Embryonic facial prominence (tissue), 1 donor: ENCODE data around the gene PRKCH.
A peak's percentile ranks its signal among the peaks of the same experiment; 100 is the strongest.

Experiments used
- DNase-seq: peaks from one replicate; pipeline ENCODE4 v3.0.0-alpha.2; 2016; ENCODE audit errors: extremely low spot score

PRKCH gene

DNA sequence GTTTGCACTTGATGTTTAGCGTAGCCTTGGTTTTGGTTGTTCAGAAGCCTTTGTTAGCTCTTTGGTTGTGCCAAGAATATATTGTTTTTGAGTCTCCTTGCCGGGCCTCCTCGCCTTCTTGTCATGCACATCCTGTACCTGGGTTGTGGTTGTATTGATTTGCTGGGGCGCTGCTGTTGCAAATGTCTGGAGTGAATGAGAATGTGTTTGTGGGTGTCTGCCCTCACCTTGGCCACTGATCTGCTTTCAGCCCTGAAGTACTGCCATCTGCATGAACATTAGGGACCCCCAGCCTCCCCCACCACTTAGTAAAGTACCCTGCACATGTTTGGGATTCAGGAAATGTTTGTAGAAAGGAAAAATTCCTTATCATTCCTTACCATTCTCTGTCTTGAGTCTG is 16.5 kb downstream of the PRKCH start:
- no peak for DNase-seq

GRCh38 chr14:61338457-61338856 is 17.1 kb downstream of the PRKCH start:
- no peak for DNase-seq

DNA sequence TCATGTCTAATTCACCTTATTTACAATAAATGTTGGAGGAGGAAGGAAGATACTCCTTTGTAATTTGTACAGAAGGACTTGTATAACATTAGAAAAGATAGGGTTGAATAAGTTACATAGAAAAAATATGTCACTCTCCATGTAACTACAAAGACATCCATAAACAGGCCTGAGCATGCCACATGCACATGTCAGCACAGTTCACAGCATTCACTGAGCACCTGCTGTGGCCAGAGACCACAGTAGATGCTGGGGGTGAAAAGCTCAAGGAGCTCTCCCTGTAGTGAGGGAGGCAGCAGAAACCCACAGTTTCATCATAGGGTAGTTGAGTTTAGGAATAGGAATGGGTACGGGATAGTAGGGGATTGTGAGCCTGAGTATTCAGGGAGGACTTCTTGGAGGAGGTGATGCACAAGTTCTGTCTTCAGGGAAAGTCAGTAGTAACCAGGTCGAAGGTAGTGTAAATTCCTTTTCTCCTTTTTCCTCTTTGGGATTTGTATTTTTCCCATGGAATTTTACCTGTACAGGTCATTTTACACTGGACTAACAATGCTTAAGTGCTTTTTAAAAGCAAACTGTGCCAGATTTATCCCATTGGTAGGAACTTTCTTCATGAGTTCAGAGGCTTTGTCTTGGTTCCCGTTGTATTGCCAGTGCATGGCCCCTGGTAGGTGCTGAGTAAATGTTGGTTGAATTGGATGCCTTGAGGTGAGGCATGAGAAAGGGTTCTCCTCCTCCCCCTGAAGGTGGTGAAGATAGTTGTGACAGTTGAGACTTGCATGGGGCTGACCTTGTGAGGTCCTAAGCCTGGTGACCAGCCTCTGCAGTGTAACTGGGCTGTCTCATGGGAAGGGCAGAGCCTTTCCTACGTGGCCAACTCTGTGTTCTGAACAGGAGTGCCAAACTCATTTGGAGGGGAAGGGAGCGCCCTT is 20.2 kb downstream of the PRKCH start:
- no peak for DNase-seq

- no peak for DNase-seq
These were observed 21.1 kb downstream of the PRKCH start for GRCh38 chr14:61342486-61342885.

- DNase-seq = no peak
These were observed 21.6 kb downstream of the PRKCH start for GRCh38 chr14:61342932-61343331.

GRCh38 chr14:61343471-61343870 is 22.1 kb downstream of the PRKCH start:
- no peak for DNase-seq

DNA sequence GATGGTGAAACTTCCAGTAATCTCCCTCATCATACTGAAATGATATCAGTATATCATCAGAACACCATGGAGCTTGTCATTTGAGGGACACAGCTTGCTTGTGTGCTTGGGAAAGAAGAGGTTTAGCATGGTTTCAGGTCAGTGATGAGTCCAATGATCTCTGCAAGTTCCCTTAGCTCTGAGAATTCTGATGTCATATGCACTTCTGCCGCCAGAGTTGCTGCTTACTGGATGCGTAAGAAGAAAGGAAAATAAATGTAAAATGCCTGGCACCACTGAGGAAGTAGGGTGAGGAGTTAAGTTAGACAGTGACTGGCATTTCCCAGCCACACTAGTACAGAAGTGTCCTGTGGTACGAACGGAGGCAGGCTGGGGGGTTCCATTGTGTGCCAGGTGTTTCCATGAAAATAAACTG is 22.6 kb downstream of the PRKCH start:
- DNase-seq = no peak

- DNase-seq = no peak
These were observed 23.2 kb downstream of the PRKCH start for GRCh38 chr14:61344437-61345150.

- no peak for DNase-seq
These were observed 23.7 kb downstream of the PRKCH start for GRCh38 chr14:61345151-61345482.

GRCh38 chr14:61346221-61346620 is 24.8 kb downstream of the PRKCH start:
- no peak for DNase-seq

DNA sequence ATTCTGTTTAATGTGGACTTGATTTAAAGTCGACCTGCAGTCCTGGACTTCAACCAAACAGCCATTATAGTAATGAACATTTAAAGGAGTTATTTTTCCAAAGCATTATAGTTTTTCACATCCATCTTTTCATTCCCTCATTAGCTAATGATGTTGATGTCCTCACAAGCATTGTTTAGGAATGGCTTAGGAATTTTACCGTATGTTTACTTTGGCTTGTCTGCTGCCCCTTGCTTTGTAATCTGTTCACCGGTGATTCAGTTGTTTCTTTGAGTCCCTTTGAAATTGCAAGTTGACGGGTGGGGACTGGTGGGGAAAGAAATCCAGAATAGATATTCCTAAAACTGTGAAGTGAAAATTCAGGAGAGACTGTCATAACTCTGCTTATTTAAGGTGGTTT is 25.4 kb downstream of the PRKCH start:
- no peak for DNase-seq

- no peak for DNase-seq
These were observed 26.6 kb downstream of the PRKCH start for GRCh38 chr14:61347826-61348443.

DNA sequence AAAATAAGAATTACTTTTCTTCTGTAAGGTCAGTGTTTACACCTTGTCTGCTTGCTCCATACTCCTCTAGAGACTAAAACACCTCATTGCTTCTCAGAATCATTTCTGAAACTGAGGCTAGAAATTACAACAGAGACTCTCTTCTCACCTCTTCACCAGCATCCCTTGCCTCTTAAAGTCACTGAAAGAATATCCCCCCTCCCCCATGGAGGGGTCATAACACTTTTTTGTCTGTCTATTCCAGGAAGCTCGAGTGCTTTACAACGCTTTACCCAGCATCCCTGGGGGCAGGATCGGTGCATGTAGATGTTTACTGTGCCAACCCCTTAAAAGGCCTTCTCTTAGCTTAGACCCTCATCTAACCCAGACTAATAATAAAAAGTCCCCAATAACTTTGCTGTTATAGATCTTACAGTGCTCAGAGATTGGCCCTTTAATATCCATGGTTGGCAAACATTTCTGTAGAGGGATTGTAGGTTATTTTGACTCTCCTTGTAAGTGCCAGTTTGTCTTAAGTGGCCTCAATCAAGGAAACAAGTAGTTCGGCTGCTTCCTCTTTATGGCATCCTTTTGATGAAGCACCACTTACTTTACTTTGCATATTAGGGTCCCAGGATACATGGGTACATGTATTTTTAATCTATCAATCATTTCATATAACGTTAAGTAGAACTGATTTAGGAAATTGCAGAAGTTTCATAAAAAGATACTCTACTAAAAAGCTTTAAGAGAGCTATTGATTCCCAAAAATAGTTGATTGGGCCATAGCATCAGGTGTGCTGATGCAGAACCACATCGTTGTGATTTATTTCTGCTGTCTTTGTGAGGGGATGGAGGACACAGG is 29.3 kb downstream of the PRKCH start:
- no peak for DNase-seq

GRCh38 chr14:61351477-61351876 is 30.1 kb downstream of the PRKCH start:
- no peak for DNase-seq

DNA sequence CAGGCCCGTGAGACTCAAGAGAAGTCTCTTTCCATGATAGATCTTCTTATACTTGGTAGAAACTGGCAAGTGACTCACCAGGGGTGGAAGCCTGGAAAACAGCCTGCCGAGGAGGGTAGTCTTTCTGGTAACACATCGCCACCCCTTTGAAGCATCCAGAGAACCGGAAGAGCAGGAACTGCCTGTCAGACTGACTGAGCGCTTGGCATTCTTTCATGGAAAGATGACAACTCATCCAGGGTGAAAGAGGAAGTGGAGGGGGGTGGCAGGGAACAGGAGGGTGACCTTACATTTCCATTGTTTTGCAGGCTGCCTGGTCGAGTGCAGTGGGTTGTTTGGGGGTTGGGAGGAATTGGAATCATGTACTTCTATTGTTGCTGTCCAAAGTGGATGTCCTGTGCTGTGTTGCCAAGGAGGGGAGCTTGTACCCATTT is 34.5 kb downstream of the PRKCH start:
- peak; percentile 48 for DNase-seq

DNA sequence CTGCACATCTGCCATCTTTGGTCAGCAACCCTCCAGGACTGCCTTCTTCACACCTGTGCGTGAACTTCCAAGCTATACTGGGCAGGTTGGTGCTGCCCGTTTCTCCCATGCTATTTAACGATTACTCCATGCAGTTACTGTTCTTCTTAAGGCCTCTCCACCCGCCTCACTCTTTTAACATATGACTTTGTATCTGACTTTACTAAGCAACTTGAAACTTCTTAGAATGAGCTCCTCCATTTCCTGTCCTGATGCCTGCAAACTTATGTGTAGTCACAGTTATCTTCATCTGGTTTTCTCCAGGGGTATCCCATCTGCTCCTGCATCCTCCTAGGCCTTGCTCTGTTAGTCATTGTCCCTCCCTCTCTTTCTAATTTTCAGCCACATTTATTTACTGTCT is 35.7 kb downstream of the PRKCH start:
- no peak for DNase-seq

- DNase-seq = no peak
These were observed 37.3 kb downstream of the PRKCH start for GRCh38 chr14:61358554-61359226.

GRCh38 chr14:61360796-61361525 is 39.6 kb downstream of the PRKCH start:
- DNase-seq = no peak

DNA sequence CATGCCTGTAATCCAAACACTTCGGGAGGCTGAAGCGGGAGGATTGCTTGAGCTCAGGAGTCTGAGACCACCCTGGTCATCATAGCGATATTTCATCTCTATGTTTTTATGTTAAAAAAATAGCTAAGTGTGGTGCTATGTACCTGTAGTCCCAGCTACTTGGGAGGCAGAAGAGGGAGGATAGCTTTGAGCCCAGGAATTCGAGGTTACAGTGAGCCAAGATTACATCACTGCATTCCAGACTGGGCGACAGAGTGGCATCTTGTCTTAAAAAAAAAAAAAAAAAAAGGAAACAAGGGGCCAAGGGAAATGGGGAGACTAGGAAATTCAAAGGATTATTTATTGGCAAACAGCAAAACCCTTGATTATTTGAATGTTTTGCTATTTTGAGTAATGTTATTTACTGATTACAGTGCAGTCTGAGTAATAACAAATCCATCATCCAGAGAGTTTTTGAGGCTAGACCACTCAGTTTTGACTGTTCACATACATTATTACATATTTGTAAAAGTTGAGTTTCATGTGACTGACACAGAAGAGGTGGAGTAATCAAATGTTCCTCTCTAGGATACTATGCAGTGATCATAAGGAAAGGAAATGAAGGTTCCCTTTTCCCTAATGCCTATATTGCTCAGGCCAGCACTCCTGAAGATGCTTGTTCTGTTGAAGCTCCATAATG is 40.8 kb downstream of the PRKCH start:
- DNase-seq = no peak

GRCh38 chr14:61364243-61364642 is 42.9 kb downstream of the PRKCH start:
- no peak for DNase-seq
